HEK293T (cell line): ENCODE results near the gene NCOA6.

ENCODE experiments used
- ARNT ChIP-seq: fragments of 450-650 bp; IDR thresholded peaks from 2 replicates; pipeline ENCODE4 v1.6.1; 2017; ENCODE audit warnings: mild to moderate bottlenecking
- BHLHE40 ChIP-seq: fragments of 450-650 bp; IDR thresholded peaks from 2 replicates; pipeline ENCODE4 v1.6.1; 2016; ENCODE audit warnings: mild to moderate bottlenecking, moderate library complexity, borderline replicate concordance
- FOXA1 ChIP-seq: fragments of 450-650 bp; IDR thresholded peaks from 2 replicates; pipeline ENCODE4 v1.6.1; 2016; ENCODE audit warnings: mild to moderate bottlenecking
- FOXM1 ChIP-seq: fragments of 450-650 bp; IDR thresholded peaks from 2 replicates; pipeline ENCODE4 v1.6.1; 2017; ENCODE audit warnings: mild to moderate bottlenecking, borderline replicate concordance
- HDGF ChIP-seq: fragments of 450-650 bp; IDR thresholded peaks from 2 replicates; pipeline ENCODE4 v1.6.1; 2017; ENCODE audit warnings: antibody characterized with exemption, borderline replicate concordance
- LEF1 ChIP-seq: fragments of 450-650 bp; IDR thresholded peaks from 2 replicates; pipeline ENCODE4 v1.6.1; 2017; ENCODE audit warnings: mild to moderate bottlenecking, borderline replicate concordance
- NFRKB ChIP-seq: fragments of 450-650 bp; IDR thresholded peaks from 2 replicates; pipeline ENCODE4 v1.6.1; 2016; ENCODE audit warnings: mild to moderate bottlenecking, moderate library complexity
- SP1 ChIP-seq: fragments of 450-650 bp; IDR thresholded peaks from 2 replicates; pipeline ENCODE4 v1.6.1; 2017
- SUZ12 ChIP-seq: fragments of 450-650 bp; IDR thresholded peaks from 2 replicates; pipeline ENCODE4 v1.6.1; 2016; ENCODE audit warnings: mild to moderate bottlenecking
- TARDBP ChIP-seq: fragments of 450-650 bp; IDR thresholded peaks from 2 replicates; pipeline ENCODE4 v1.6.1; 2016
- ZNF384 ChIP-seq: fragments of 450-650 bp; IDR thresholded peaks from 2 replicates; pipeline ENCODE4 v1.6.1; 2016
- TF ChIP-seq, protein P1 (sequence below): fragments of 450-650 bp; IDR thresholded peaks from 2 replicates; pipeline ENCODE4 v1.6.1; 2016

DNA sequence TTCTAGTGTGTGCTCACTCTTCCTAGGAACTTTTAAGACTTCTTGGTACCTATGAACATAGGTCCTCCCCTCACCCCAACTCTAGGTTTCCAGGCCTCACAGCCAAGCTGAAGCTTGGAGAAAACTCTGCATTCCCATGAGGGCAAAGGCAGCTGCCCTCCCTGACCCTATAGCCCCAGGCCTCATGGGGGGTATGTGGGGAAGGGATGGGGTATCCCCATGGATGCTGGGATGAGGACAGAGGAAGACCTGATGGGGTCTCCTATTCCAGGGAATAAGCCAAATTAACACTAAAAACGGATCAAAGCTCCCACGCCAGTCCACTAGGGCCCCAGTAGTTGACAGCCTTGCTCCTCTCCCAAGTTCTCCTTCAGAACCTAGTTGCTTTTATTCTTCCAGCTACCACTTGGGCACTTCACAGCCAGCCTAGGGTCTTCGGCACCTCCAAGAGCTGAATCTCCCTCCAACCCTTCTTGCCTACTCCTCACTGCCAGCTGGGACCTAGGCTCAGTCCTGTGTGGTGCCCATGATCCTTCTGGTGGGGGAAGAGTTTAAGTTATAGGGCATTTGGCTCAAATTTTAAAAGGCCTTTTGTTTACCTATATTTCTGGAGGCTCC is 113.5 kb downstream of the NCOA6 start:
- no peak for TF ChIP-seq BHLHE40
- no peak for TF ChIP-seq ARNT
- no peak for TF ChIP-seq SUZ12
- TF ChIP-seq FOXM1, result no peak
- TF ChIP-seq FOXA1, result no peak
- TF ChIP-seq NFRKB, result no peak
- TF ChIP-seq, protein P1, sequence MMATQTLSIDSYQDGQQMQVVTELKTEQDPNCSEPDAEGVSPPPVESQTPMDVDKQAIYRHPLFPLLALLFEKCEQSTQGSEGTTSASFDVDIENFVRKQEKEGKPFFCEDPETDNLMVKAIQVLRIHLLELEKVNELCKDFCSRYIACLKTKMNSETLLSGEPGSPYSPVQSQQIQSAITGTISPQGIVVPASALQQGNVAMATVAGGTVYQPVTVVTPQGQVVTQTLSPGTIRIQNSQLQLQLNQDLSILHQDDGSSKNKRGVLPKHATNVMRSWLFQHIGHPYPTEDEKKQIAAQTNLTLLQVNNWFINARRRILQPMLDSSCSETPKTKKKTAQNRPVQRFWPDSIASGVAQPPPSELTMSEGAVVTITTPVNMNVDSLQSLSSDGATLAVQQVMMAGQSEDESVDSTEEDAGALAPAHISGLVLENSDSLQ, result no peak
- TF ChIP-seq SP1, result no peak
- TF ChIP-seq ZNF384, result no peak
- no peak for TF ChIP-seq HDGF
- no peak for TF ChIP-seq TARDBP
- no peak for TF ChIP-seq LEF1
